Heart right ventricle (tissue), 16 donors: ENCODE data around the gene C5AR2. TPM values are rescaled to one million over a fixed set of nuclear protein-coding genes. Genes with fewer than 3 reads are reported as not detected.

Source experiments
- ATAC-seq, 8 donors: fragments of 200-7000 bp; cut with Tn5 transposase; one replicate each; pipeline ENCODE4 v1.9.1; 2020; ENCODE audit warnings: mild to moderate bottlenecking in 8 of 8, moderate library complexity in 8 of 8, moderate number of reproducible peaks in 1 of 8
- DNase-seq, 2 donors: peaks; one replicate each; pipeline ENCODE4 v3.0.0-alpha.2; 2020
- H3K27ac ChIP-seq, 10 donors: fragments of 200-600 bp; sonication (generic) in 2 of 10; one replicate each; pipeline versions ENCODE4 v1.5.0 to v1.8.0; 2020 to 2022; ENCODE audit warnings: mild to moderate bottlenecking in 3 of 10
- H3K27me3 ChIP-seq, 7 donors: fragments of 200-600 bp; one replicate each; pipeline ENCODE4 v1.8.0; 2021 to 2022; ENCODE audit warnings: mild to moderate bottlenecking in 2 of 7
- H3K36me3 ChIP-seq, 9 donors: fragments of 200-600 bp; sonication (generic) in 1 of 9; one replicate each; pipeline versions ENCODE4 v1.5.0 to v1.8.0; 2020 to 2022; ENCODE audit warnings: mild to moderate bottlenecking in 2 of 9
- H3K4me1 ChIP-seq, 9 donors: fragments of 200-600 bp; sonication (generic) in 1 of 9; one replicate each; pipeline versions ENCODE4 v1.5.0 to v1.8.0; 2020 to 2022; ENCODE audit warnings: mild to moderate bottlenecking in 4 of 9
- H3K4me3 ChIP-seq, 10 donors: fragments of 200-600 bp; sonication (generic) in 2 of 10; one replicate each; pipeline versions ENCODE4 v1.5.0 to v1.8.0; 2020 to 2022; ENCODE audit warnings: mild to moderate bottlenecking in 7 of 10, moderate library complexity in 2 of 10
- H3K9me3 ChIP-seq, 11 donors: fragments of 200-600 bp in 10 of 11; sonication (generic) in 2 of 11; one replicate each; pipeline versions ENCODE4 v1.5.0 to v1.8.0; 2013 to 2022; ENCODE audit warnings: mild to moderate bottlenecking in 2 of 11, control low read depth in 1 of 11, moderate library complexity in 1 of 11
- CTCF ChIP-seq, 9 donors: fragments of 200-600 bp; sonication (generic) in 2 of 9; IDR thresholded peaks; one replicate each; pipeline versions ENCODE4 v1.5.0 to v1.8.0; 2021 to 2022; ENCODE audit warnings: antibody characterized with exemption in 9 of 9, mild to moderate bottlenecking in 5 of 9, moderate library complexity in 1 of 9
- WGBS, 2 donors: extraction: QIAGEN DNeasy Blood & Tissue Kit; methylation state at CpG; one replicate each; pipeline ENCODE4 v1.1.7; 2013; ENCODE audit warnings: inconsistent platforms in 1 of 2; 5-methylcytosine and 5-hydroxymethylcytosine counted together
- intact Hi-C, 10 donors: fragments of 100-400 bp; cut with DNase I; formaldehyde crosslinking; loops; one replicate each; pipeline versions ENCODE4 v1.11.1 to v1.14.2; 2022
- polyA plus RNA-seq, 2 donors: library from polyadenylated mRNA; stranded (reverse); fragments of 200-250 nt; gene quantifications; one replicate each; pipeline ENCODE4 v1.2.3, GENCODE V29; 2013
- total RNA-seq, 10 donors: library from RNA; stranded (reverse); fragmentation: NEBNext Ultra II Directional in 3 of 10; extraction: Animal tissue kit (Norgen Biotek cat#: 25700) in 3 of 10; gene quantifications; one replicate each; pipeline versions ENCODE4 v1.2.1 to v1.2.4, GENCODE V29; 2021 to 2023
- donor health status: Arrhythmogenic right ventricular cardiomyopathy.
- donor health status: ischemic (EF 13 %, LVEDD 7.1; RV severe dilation, severe dysfunction).
- donor health status: healthy with polysubstance abuse.
- donor health status: DM: no; HTN: yes; CAD: no.
- donor health status: DM: no; HTN: no; CAD: no.
- donor health status: ischemic (EF 25% LVEDD 6.9; RV normal size, moderate dysfunction).
- donor health status: ischemic (EF 25% LVEDD 5.7; RV mildly dilated, moderate dysfunction).
- donor health status: healthy.
- donor health status: DM: yes; HTN: yes; CAD: no.
- donor health status: Ischemic cardiomyopathy.
- donor health status: ischemic (EF 35%, LVEDD 5.7; RV mildly dilated, moderate dysfunction).
- donor health status: nonischemic (EF 11% LVEDD 7.7; RV severe dilation, severe dysfunction).
- donor health status: DM: yes; HTN: yes; CAD: no.
- donor health status: PGD.
- donor health status: ischemic (EF 29% LVEDD 5.4; RV normal size, mild dysfunction).
- donor health status: nonischemic (EF 23%, LVEDD 6.1; RV moderate dilation, normal function).

The C5AR2 gene
- total and polyA plus RNA-seq, 12 donors: 0.22 to 2.3 (median 0.54) TPM

DNA sequence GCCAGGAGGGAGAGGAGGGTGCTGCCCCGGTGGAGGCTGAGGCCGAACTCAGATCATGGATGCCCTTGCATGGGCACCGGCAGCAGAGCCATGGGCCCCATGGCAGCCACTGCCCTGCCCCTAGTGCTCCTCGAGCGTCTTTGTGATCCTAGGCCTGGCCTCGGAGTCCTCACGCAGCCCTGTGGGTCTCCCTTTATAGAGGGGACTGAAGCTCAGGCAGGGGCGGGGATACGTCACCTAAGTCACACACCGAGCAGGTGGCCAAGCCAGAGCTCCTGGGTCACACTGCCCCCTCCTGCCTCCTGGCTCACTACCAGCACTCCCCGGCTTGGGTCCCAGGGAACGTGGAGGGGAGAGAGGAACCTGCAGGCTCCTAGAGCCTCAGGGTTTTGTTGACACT lies 45.8 kb downstream of the C5AR2 start:
- Histone ChIP-seq H3K27ac (peak overlapping the region in 9 of 10 donors; percentile 22 to 73 (median 58)), H3K4me1 (peaks cover 0 to 17% (median 6%) of the 10 kb centered on the region in 9 donors), H3K36me3 (peaks cover 3 to 99% (median 56%) of the 10 kb centered on the region in 9 donors), H3K9me3 (no peaks in the 10 kb centered on the region), H3K4me3 (no peak overlapping the region), H3K27me3 (no peaks in the 10 kb centered on the region)
- DNase-seq: no peak
- 55 to 73% methylated on average over 12 of the region's 12 CpGs for WGBS, 2 donors
- ATAC-seq: peak in 3 of 8 donors; percentile 3 to 21 (median 9)
- intact Hi-C loops: no loop called here
- TF ChIP-seq CTCF (IDR thresholded peaks at IDR 0.05): no peak

GRCh38 chr19:47378246-47378645 lies 46.3 kb downstream of the C5AR2 start:
- ATAC-seq: no peak
- H3K27ac ChIP-seq: peak overlapping the region in 5 of 10 donors; percentile 53 to 73 (median 62)
- intact Hi-C loops: no loop called here
- no peak overlapping the region for H3K4me3 ChIP-seq
- 91 to 92% methylated on average over 11 of the region's 11 CpGs for WGBS, 2 donors
- H3K4me1 ChIP-seq: peaks cover 0 to 17% (median 6%) of the 10 kb centered on the region in 9 donors
- no peak for DNase-seq
- no peaks in the 10 kb centered on the region for H3K9me3 ChIP-seq
- H3K27me3 ChIP-seq: no peaks in the 10 kb centered on the region
- H3K36me3 ChIP-seq: peaks cover 3 to 95% (median 53%) of the 10 kb centered on the region in 9 donors
- TF ChIP-seq CTCF (IDR thresholded peaks at IDR 0.05): no peak

DNA sequence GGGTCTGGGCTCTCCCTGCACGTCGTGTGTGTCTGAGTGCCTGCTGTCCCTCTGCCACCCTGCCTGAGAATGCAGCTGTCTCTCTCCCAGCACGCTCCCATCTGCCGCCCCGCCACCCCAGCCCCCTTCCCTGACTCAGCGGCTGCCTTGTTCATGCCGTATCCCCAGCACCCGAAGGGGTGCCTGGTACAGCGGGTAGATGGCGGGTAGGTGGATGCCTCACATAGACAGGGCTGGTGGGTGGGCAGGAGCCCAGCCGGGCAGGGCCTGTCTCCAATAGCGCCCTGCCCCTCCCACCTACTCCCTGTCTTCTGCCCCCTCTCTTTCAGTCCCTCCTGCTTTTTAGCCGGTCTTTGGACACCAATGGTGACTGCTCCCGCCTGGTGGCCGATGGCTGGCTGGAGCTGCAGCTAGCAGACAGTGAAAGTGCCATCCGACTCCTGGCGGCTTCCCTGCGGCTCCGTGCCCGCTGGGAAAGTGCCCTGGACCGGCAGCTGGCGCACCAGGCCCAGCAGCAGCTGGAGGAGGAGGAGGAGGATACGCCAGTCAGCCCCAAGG lies 47.5 kb downstream of the C5AR2 start:
- no peaks in the 10 kb centered on the region for H3K9me3 ChIP-seq
- WGBS, 2 donors: 94 to 95% methylated on average over 23 of the region's 23 CpGs
- peaks cover 0 to 25% (median 6%) of the 10 kb centered on the region in 9 donors for H3K4me1 ChIP-seq
- no peaks in the 10 kb centered on the region for H3K27me3 ChIP-seq
- H3K4me3 ChIP-seq: no peak overlapping the region
- no peak for TF ChIP-seq CTCF (IDR thresholded peaks at IDR 0.05)
- no peak overlapping the region for H3K27ac ChIP-seq
- peaks cover 3 to 83% (median 42%) of the 10 kb centered on the region in 9 donors for H3K36me3 ChIP-seq
- intact Hi-C loops: no loop called here
- ATAC-seq: no peak
- no peak for DNase-seq

DNA sequence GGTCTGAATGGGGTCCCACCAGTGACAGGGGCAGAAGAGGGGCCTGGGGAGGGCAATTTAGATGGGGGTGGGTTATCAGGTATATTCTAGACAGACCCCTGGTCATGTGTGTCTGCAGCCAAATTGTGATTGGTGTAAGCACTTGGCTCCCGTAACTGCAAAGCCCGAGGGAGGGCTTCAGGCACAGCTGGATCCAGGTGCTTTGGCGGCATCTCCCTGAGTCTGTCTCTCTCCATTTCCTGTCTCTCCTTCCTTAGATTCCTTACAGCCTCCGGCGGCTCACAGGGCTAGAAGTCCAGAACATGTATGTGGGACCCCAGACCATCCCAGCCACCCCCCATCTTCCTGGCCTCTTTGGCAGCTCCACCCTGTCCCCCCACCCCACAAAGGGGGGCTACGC lies 48.6 kb downstream of the C5AR2 start:
- H3K27ac ChIP-seq: no peak overlapping the region
- H3K9me3 ChIP-seq: no peaks in the 10 kb centered on the region
- peaks cover 0 to 3% (median 0%) of the 10 kb centered on the region in 7 donors for H3K27me3 ChIP-seq
- no peak overlapping the region for H3K4me3 ChIP-seq
- intact Hi-C loops: no loop called here
- DNase-seq (no peak), ATAC-seq (no peak)
- H3K4me1 ChIP-seq: peaks cover 0 to 25% (median 6%) of the 10 kb centered on the region in 9 donors
- H3K36me3 ChIP-seq: peaks cover 0 to 72% (median 31%) of the 10 kb centered on the region in 9 donors
- no peak for TF ChIP-seq CTCF (IDR thresholded peaks at IDR 0.05)
- WGBS, 2 donors: 86 to 92% methylated on average over 6 of the region's 6 CpGs
